ENCODE results near the gene PNLIPRP1. TPM values are rescaled to one million over a fixed set of nuclear protein-coding genes. Genes with fewer than 3 reads are reported as not detected.

Gene PNLIPRP1
- total and polyA plus RNA-seq, 7 experiments from 2014 or later = not detected

DNA sequence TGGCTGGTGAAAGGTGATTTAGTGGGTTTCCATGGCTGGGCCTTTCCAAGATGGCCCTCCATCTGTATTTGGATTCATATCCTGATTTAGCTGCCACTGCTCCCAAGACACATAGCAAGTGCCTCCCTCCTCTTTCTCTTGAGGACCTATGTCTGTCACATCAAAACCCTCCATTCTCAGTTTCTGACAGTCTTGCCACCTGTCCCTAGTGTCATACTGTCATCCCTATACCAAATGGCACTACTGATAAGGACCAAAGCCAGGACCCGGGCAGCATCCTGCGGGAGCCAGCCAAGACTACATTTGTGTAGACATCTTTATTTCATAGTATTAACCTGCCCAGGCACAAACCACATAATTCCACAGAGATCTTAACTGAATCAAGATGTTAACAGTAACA lies 64.8 kb downstream of the PNLIPRP1 start:
- Histone ChIP-seq H3K9me3 (ENCODE audit: control insufficient read depth in 2 of 3, low read length in 3 of 3) (no peaks in the 10 kb centered on the region), H3K27me3 (ENCODE audit: control insufficient read depth in 2 of 2, insufficient read depth in 2 of 2, low read length in 2 of 2) (peaks cover 0 to 3% of the 10 kb centered on the region in 2 donors), H3K36me3 (ENCODE audit: control insufficient read depth in 2 of 3, insufficient read depth in 3 of 3, low read length in 3 of 3) (no peaks in the 10 kb centered on the region), H3K4me3 (ENCODE audit: low read length) (no peak overlapping the region), H3K27ac (ENCODE audit: low read depth, low read length) (no peak overlapping the region), H3K4me1 (ENCODE audit: control insufficient read depth in 2 of 2, insufficient read depth in 2 of 2, low read length in 2 of 2) (no peaks in the 10 kb centered on the region)
- Mint-ChIP-seq H3K4me1 (no peaks in the 10 kb centered on the region), H3K9me3 (peaks cover 0 to 31% (median 2%) of the 10 kb centered on the region in 11 donors), H3K27ac (no peak overlapping the region), H3K27me3 (peaks cover 2 to 56% (median 14%) of the 10 kb centered on the region in 5 donors), H3K36me3 (no peaks in the 10 kb centered on the region), H3K4me3 (no peak overlapping the region)
- ATAC-seq (no peak), DNase-seq (no peak)
- ChIA-PET CTCF (interaction anchor here (1.1 kb wide), 1 partner anchor 133 kb away, joined by 6 read pairs; no protein-coding TSS in a partner anchor), POLR2A (no interaction called here)
- intact Hi-C loops (cut with micrococcal nuclease) = no loop called here

GRCh38 chr10:116656044-116656443 lies 65.3 kb downstream of the PNLIPRP1 start:
- no peaks in the 10 kb centered on the region for H3K36me3 ChIP-seq (ENCODE audit: control insufficient read depth in 2 of 3, insufficient read depth in 3 of 3, low read length in 3 of 3)
- no peak overlapping the region for H3K4me3 ChIP-seq (ENCODE audit: low read length)
- ChIA-PET POLR2A (no interaction called here), CTCF (interaction anchor here (1.1 kb wide), 1 partner anchor 133 kb away, joined by 6 read pairs; no protein-coding TSS in a partner anchor)
- DNase-seq (no peak), ATAC-seq (no peak)
- Mint-ChIP-seq H3K4me1 (no peaks in the 10 kb centered on the region), H3K27me3 (peaks cover 2 to 56% (median 14%) of the 10 kb centered on the region in 5 donors), H3K9me3 (peaks cover 0 to 28% (median 2%) of the 10 kb centered on the region in 11 donors), H3K27ac (no peak overlapping the region), H3K36me3 (no peaks in the 10 kb centered on the region), H3K4me3 (no peak overlapping the region)
- H3K4me1 ChIP-seq (ENCODE audit: control insufficient read depth in 2 of 2, insufficient read depth in 2 of 2, low read length in 2 of 2) = no peaks in the 10 kb centered on the region
- H3K27ac ChIP-seq (ENCODE audit: low read depth, low read length) = no peak overlapping the region
- peaks cover 0 to 3% of the 10 kb centered on the region in 2 donors for H3K27me3 ChIP-seq (ENCODE audit: control insufficient read depth in 2 of 2, insufficient read depth in 2 of 2, low read length in 2 of 2)
- intact Hi-C loops (cut with micrococcal nuclease) = no loop called here
- no peaks in the 10 kb centered on the region for H3K9me3 ChIP-seq (ENCODE audit: control insufficient read depth in 2 of 3, low read length in 3 of 3)

DNA sequence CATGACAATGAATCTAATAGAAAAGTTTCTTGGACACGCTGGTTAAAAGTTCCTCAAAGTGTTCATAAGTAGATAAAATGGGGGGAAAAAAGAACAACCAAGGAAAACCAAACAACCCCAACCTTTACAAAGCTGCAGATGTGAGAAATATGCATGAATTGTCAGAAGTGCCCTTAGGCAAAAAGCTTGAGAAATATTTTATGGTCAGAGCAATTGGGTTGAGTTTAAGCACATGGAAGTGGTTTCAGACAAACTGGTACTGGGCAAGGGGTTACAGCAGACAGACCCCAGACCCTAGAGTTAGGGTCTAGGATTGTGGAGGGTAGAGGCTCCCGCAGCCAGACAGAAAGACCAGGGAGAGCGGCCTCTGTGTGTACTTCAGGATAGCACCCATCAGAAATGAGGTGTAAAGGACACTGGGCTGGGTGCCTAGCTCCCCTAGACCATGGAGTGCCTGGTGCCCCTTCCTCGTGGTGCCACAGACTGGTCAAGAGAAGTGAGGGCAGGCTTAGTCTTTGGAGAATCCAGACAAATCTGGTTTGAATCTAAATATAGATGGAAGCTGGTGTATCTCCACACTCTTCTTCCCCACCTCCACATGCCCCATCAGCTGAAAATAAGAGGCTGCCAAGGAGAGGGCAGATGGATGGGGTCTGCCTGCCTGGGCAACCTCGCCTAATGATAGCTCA lies 67.2 kb downstream of the PNLIPRP1 start:
- ChIA-PET CTCF (interaction anchor here (0.6 kb wide), 1 partner anchor 129 kb away, joined by 3 read pairs; no protein-coding TSS in a partner anchor), POLR2A (no interaction called here)
- peak overlapping the region in 1 of 9 donors; percentile 15 for H3K27ac Mint-ChIP-seq
- peaks cover 0 to 3% of the 10 kb centered on the region in 2 donors for H3K27me3 ChIP-seq (ENCODE audit: control insufficient read depth in 2 of 2, insufficient read depth in 2 of 2, low read length in 2 of 2)
- intact Hi-C loops (cut with micrococcal nuclease) = no loop called here
- H3K9me3 ChIP-seq (ENCODE audit: control insufficient read depth in 2 of 3, low read length in 3 of 3) = no peaks in the 10 kb centered on the region
- DNase-seq (no peak), ATAC-seq (no peak)
- H3K4me1 Mint-ChIP-seq = no peaks in the 10 kb centered on the region
- H3K27me3 Mint-ChIP-seq = peaks cover 2 to 49% (median 14%) of the 10 kb centered on the region in 5 donors
- no peaks in the 10 kb centered on the region for H3K4me1 ChIP-seq (ENCODE audit: control insufficient read depth in 2 of 2, insufficient read depth in 2 of 2, low read length in 2 of 2)
- no peaks in the 10 kb centered on the region for H3K36me3 Mint-ChIP-seq
- no peak overlapping the region for H3K4me3 Mint-ChIP-seq
- H3K4me3 ChIP-seq (ENCODE audit: low read length) = no peak overlapping the region
- no peak overlapping the region for H3K27ac ChIP-seq (ENCODE audit: low read depth, low read length)
- H3K9me3 Mint-ChIP-seq = peaks cover 0 to 15% (median 0%) of the 10 kb centered on the region in 11 donors
- no peaks in the 10 kb centered on the region for H3K36me3 ChIP-seq (ENCODE audit: control insufficient read depth in 2 of 3, insufficient read depth in 3 of 3, low read length in 3 of 3)

Other genes with a start within 250 kb of the PNLIPRP1 start
- not detected for gene PNLIPRP3, start 163.1 kb upstream of the PNLIPRP1 start, total RNA-seq
- not detected for gene PNLIPRP3, start 163.1 kb upstream of the PNLIPRP1 start, polyA plus RNA-seq
- not detected for gene PNLIP, start 45.0 kb upstream of the PNLIPRP1 start, total RNA-seq
- not detected for gene PNLIP, start 45.0 kb upstream of the PNLIPRP1 start, polyA plus RNA-seq
- not detected for gene PNLIPRP2, start 30.0 kb downstream of the PNLIPRP1 start, total RNA-seq
- gene PNLIPRP2, start 30.0 kb downstream of the PNLIPRP1 start, polyA plus RNA-seq = not detected
- gene HSPA12A, start 151.6 kb downstream of the PNLIPRP1 start, total RNA-seq = under 1 TPM in 1 of 5 experiments, not detected in 4; 0.07 TPM
- gene HSPA12A, start 151.6 kb downstream of the PNLIPRP1 start, polyA plus RNA-seq = under 1 TPM in 1 of 2 donors, not detected in 1; 0.06 TPM

Measured in naive thymus-derived CD4-positive, alpha-beta T cell (primary cell).